GM19438 (cell line): ENCODE data around the gene MYRIP.
"Not testable (repeated sequence)": the region's sequence is repeated elsewhere in the genome, so short reads cannot be mapped to it uniquely, and the experiment has no call there.

ENCODE experiments used
- ATAC-seq: cut with Tn5 transposase; IDR thresholded peaks from one replicate; pipeline ENCODE4 v1.9.1; 2021; ENCODE audit warnings: low read depth; ENCODE audit not compliant: unreplicated experiment

The MYRIP gene

GRCh38 chr3:40254891-40255290 is 445.5 kb downstream of the MYRIP start:
- ATAC-seq = no peak

- no peak for ATAC-seq
Measured at GRCh38 chr3:40255532-40255931, 446.1 kb downstream of the MYRIP start.

- ATAC-seq = no peak
Measured at GRCh38 chr3:40258064-40258463, 448.7 kb downstream of the MYRIP start.

GRCh38 chr3:40258555-40258954 is 449.1 kb downstream of the MYRIP start:
- ATAC-seq = no peak

GRCh38 chr3:40262331-40262730 is 452.9 kb downstream of the MYRIP start:
- no peak for ATAC-seq

GRCh38 chr3:40264451-40264850 is 455.0 kb downstream of the MYRIP start:
- no peak for ATAC-seq

GRCh38 chr3:40265181-40265580 is 455.8 kb downstream of the MYRIP start:
- ATAC-seq = no peak

- no peak for ATAC-seq
Measured at GRCh38 chr3:40267937-40268724, 458.7 kb downstream of the MYRIP start.

GRCh38 chr3:40268802-40269524 is 459.6 kb downstream of the MYRIP start:
- ATAC-seq = no peak

- no peak for ATAC-seq
Measured at GRCh38 chr3:40278791-40279190, 469.4 kb downstream of the MYRIP start.

- ATAC-seq = no peak
Measured at GRCh38 chr3:40281995-40282394, 472.6 kb downstream of the MYRIP start.

- not testable (repeated sequence) for ATAC-seq
Measured at GRCh38 chr3:40283057-40283456, 473.6 kb downstream of the MYRIP start.

- ATAC-seq = no peak
Measured at GRCh38 chr3:40287248-40287647, 477.8 kb downstream of the MYRIP start.

- no peak for ATAC-seq
Measured at GRCh38 chr3:40290396-40290795, 481.0 kb downstream of the MYRIP start.

GRCh38 chr3:40291471-40291870 is 482.1 kb downstream of the MYRIP start:
- ATAC-seq = no peak

- no peak for ATAC-seq
Measured at GRCh38 chr3:40292637-40293349, 483.4 kb downstream of the MYRIP start.

GRCh38 chr3:40294434-40294833 is 485.0 kb downstream of the MYRIP start:
- no peak for ATAC-seq

GRCh38 chr3:40298075-40298474 is 488.7 kb downstream of the MYRIP start:
- no peak for ATAC-seq

- ATAC-seq = no peak
Measured at GRCh38 chr3:40299130-40299720, 489.8 kb downstream of the MYRIP start.

- no peak for ATAC-seq
Measured at GRCh38 chr3:40299721-40300335, 490.4 kb downstream of the MYRIP start.

- no peak for ATAC-seq
Measured at GRCh38 chr3:40302784-40303183, 493.4 kb downstream of the MYRIP start.
